HG03045 (cell line): ENCODE results near the gene NDUFB7.
"Not testable (repeated sequence)": the region's sequence is repeated elsewhere in the genome, so short reads cannot be mapped to it uniquely, and the experiment has no call there.

ENCODE experiments used
- ATAC-seq: cut with Tn5 transposase; IDR thresholded peaks from one replicate; pipeline ENCODE4 v1.9.1; 2021; ENCODE audit warnings: mild to moderate bottlenecking, moderate library complexity; ENCODE audit not compliant: unreplicated experiment

NDUFB7 gene

DNA sequence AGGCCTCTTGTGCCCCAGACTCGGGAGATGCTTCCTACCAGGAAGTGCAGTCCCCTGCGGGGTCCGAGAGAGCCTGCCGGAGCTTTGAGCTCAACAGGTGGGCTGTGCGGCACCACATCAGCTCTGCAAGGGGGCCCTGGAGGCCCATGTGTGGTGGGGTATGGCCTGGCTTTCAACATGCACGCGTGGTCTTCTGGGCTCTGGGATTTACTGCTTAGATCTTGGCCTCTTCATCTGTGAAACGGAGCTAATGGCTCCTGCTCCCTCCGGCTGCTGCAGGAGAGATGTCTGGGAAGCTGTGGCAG lies 18.0 kb downstream of the NDUFB7 start:
- no peak for ATAC-seq

DNA sequence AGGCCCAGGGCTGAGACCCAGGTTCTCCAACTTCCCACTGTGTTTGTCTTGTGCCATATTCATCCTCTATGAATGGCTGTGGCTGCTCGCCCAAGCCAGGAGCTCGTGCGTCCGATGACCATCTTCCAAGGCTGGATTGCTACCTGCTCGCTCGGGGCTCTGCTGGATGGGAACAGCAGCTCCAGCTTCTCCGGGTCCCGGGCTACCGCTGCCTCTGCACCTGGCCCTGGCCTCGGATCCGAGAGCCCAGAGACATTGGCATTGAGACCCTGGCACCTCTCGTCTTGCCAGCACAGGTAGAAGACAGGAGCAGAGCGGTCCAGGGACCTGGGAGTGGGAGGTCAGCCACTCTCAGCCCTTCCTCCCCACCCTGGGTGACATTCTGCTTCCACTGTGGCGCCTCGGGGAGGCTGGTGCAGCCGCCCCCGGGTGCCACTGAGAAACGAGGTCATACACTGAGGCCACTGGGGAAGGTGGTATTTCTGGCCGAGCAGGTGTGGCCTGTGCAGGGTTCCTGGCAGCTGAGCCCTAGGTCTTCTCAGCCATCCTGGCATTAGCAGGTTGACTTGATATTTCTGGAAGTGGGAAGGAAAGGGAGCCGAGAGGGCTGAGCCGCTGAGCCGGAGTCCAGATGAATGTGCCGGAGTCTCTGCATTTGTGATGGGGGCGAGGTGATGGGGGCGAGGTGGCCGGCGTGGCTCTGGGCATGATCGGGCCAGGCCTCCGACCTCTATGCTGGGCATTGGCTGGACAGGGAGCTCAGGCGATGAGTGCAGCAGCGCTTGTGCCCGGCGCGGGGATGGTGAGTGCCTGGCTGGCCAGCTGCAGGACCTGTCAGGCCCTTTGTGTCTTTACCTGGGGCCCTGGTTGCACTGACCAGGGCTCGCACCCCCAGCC lies 18.6 kb downstream of the NDUFB7 start:
- ATAC-seq, result no peak

DNA sequence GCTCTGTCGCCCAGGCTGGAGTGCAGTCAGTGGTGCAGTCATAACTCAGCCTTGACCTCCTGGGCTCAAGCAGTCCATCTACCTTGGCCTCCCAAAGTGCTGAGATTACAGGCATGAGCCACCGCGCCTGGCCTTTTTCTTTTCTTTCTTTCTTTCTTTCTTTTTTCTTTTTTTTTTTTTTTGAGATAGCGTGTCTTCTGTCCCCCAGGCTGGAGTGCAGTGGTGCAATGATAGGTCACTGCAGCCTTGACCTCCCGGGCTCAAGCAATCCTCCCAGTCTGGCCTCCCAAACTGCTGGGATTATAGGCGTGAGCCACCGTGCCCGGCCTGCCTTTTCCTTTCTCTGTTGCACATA lies 19.9 kb downstream of the NDUFB7 start:
- ATAC-seq, result not testable (repeated sequence)

DNA sequence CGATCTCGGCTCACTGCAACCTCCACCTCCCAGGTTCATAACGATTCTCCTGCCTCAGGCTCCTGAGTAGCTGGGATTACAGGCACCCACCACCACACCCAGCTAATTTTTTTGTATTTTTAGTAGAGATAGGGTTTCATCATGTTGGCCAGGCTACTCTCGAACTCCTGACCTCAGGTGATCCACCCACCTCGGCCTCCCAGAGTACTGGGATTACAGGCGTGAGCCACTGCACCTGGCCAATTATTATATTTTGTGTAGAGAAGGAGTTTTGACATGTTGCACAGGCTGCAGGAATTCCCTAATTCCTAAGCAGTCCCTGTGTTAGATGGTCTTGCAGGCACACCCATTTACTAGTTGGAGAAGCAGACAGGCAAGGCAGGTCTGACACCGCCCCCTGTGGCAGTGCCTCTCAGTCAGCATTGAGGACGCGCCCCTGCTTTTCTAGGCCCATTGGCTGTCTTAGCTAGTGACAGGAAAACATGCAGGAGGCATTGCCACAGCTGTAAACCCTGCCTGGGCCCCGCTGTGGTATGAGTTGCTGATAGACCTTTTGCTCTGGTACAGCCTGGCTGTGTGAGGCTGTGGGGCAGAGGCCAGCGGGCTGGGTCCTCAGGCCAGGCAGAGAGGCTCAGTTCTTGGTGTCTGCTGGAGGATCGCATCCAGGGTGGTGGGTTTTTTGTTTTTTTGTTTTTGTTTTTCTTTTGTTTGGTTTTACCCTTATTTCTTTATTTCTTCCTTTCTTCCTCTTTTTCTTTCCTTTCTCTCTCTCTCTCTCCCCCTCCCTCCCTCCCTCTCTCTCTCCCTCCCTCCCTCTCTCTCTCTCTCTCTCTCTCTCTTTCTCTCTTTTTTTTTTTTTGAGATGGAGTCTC lies 20.5 kb downstream of the NDUFB7 start:
- ATAC-seq, result not testable (repeated sequence)

DNA sequence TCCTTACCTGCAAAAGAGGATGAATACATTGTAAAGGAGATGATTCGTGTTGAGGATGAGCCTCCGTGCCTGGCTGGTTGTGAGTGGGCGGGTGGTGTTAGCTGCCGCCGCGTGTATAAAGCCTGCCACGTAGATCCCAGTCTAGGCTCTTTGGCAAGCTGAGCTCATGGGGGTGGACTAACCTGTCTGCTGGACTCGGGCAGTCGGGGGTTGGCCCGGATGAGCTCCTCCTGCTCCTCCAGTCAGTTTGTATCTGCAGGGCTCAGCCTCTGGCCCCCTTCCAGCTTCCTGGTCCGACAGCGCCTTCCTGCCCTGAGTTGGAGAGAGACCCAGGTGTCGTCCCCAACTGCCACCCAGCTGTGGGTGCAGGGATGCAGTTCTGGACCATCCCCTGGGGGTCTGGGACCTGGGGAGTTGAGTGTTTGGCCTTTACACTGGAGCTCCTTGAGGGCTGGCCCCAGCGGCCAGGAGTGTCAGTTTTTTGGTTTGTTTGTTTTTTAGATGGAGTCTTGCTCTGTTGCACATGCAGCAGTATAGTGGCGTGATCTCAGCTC lies 21.6 kb downstream of the NDUFB7 start:
- no peak for ATAC-seq

DNA sequence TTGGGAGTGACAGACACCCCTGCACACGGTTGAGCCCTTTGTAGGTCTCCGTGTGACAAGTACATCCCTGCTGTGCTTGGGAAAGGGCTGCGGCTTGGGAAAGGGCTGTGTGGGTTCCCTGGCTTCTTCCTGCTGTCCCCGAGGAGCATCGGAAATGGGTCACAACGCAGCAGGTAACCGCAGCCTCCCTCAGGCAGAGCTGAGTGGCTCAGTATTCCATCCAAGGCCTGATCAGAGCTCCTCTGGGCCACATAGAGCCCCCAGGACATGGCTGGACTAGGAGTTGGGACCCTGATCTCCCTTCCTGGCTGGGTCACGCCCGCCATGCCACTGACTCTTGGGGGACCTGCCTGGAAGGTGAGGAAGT lies 26.2 kb downstream of the NDUFB7 start:
- ATAC-seq, result no peak

DNA sequence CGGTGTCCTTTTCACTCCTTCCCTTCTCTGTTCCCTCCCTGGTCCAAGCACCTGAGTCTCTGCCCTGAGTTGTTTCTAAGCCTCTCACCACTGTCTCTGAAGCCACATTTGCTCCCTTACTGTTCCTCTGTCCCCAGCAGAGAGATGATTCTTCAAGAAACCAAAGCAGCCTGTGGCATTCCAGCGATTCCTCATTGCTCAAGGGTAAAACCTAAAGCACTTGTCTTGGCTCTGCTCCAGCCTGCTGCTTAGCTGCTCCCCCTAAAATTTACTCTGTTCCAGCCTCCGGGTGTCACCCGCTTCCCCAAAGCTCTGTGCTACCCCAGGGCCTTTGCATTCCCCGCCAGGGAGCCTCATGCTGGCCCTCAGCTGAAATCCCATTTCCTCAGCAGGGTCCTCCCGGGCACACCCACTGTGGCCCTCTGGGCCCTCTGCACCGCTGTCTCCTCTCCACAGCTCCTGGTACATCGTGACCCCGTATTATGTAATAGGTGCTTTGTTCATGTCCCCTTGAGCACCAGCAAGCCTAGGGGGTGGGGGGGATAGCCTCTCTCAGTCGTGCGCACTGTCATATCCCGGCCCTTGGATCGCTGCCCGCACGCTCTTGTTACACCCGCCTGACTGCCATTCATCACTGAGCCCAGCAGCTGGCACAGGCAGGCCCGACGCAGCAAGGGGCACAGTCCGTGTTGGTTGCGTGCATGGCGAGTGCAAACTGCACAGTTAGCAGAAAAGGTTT lies 26.7 kb downstream of the NDUFB7 start:
- no peak for ATAC-seq

DNA sequence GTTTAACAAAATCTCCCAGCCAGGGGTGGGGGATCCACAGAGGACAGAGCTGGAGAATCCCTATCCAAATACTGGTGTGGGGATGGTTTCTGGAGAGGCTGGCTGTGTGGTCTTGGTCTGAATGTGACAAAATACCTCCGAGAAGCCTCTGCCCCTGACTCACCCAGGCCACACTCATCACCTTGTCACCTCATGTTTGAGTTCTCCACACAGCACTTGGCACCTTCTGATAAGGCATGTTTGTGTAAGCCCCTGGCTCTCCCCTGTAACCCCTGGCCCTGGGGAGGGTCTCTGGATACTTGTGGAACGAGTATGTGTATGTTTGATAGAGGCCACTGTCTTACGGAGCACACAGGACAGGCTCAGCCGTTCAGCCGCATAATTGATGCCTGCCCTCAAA lies 27.8 kb downstream of the NDUFB7 start:
- no peak for ATAC-seq

DNA sequence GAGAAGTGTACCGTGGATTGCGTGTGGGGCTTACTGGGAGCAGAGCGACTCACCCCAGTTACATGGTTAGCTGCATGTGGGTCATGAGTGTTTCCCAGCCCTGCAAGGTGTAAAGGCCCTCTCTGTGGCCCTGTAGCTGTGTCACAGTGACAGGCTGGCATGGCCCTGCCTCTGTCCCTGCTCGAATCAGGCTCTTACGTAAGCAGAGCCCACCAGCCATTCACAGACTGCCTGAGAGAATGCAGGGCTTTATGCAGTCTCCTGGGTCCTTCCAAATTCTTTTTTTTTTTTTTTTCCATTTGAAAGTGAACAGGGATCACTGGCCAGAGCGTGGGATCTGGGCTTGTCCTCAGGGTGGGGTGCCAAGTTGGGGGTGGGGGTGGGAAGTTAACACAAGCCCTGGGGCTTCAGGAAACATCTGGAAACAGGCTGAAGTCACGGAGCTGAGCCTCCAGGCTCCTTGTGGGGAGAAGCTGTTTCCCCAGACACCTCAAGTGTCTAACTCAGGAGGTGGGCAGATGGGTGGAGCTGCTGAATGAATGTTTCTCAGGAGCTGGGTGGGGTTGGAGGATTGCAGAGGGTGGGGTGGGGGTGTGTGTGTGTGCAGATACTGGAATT lies 29.0 kb downstream of the NDUFB7 start:
- no peak for ATAC-seq

DNA sequence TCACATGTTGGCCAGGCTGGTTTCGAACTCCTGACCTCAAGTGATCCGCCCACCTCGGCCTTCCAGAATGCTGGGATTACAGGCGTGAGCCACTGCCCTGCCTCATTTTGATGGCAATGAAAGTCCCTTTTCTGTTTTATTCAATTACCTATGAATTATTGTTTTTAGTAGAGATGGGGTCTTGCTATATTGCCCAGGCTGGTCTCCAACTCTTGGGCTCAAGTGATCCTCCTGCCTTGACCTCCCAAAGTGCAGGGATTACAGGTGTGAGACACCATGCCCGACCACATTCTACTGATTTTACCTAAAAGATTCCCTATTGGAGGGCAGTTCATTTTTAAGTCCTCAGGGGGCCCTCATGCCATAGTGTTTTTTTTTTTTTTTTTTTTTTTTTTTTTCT lies 29.9 kb downstream of the NDUFB7 start:
- ATAC-seq, result not testable (repeated sequence)

DNA sequence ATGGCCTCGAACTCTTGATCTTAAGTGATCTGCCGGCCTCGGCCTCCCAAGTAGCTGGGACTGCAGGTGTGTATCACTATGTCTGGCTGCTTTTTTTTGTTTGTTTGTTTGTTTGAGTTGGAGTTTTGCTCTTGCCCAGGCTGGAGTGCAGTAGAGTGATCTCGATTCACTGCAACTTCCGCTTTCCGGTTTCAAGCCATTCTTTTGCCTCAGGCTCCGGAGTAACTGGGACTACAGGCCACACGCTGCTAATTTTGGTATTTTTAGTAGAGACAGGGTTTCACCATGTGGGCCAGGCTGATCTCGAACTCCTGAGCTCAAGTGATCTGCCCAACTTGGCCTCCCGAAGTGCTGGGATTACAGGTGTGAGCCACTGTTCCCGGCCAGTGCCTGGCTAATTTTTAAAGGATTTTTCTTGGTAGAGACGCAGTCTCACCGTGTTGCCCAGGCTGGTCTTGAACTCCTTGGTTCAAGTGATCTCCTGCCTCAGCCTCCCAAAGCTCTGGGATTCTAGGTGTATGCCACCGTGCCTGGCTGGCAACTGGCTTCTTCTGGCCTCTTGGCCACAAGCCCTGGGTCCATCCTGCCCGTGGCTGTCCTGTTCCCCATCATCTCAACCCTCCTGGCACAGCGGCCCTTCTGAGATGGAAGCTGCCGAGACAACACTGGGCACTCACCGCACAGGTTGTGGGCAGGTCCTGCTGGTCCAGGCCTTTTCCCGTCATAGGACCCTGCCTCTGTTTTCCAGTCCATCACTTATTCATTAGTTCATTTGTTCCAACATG lies 30.9 kb downstream of the NDUFB7 start:
- ATAC-seq, result no peak

DNA sequence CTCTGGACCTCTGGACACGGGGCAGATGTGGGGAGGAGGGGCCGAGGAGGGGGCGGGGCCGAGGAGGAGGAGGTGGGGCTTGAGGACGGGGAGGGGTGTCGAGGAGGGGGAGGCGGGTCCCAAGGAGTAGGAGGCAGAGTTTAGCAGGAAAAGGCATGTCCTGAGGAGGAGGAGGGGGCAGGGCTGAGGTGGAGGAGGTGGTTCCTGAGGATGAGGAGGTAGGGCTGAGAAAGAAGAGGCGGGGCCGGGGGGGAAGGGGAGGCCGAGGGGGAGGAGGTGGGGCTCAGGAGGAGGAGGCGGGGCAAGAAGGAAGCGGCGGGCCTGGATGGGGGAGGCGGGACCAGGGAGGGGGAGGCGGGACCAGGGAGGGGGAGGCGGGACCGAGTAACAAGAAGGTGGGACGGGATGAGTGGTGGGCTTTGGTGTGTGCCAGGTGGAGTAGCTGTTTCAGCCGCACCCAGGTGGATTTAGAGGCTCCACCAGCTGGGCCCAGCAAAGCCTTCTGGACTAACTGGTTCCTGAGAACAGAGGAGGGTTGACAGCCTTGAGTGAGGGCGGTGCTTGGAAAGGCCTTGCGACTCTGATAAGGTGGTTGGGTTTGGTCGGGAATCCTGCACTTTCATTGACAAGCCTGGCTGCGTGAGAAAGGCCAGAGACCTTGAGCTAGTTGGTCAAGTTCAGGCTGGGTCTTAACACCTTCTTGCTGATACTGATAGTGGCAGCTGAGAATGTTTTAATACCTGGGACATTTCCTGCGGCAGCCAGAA lies 34.8 kb downstream of the NDUFB7 start:
- no peak for ATAC-seq

DNA sequence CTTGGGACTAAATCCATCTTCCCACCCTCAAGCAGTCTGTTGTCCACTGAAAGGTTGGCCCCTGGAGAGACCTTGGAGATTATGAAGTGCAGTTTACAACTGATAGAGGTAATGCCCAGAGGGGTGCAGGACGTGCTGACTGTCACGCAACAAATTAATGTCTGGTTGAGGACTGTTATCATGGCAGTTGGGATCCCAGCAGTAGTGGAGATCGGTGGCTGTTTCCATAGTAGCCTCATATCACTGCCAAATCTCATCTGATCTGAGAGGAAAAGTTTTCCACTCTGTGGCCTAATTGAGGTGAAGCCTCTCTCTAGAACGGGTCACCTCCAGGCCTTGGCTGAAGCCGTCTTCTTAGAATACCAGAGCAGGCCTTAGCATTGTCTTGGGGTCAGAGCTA lies 38.4 kb downstream of the NDUFB7 start:
- no peak for ATAC-seq

DNA sequence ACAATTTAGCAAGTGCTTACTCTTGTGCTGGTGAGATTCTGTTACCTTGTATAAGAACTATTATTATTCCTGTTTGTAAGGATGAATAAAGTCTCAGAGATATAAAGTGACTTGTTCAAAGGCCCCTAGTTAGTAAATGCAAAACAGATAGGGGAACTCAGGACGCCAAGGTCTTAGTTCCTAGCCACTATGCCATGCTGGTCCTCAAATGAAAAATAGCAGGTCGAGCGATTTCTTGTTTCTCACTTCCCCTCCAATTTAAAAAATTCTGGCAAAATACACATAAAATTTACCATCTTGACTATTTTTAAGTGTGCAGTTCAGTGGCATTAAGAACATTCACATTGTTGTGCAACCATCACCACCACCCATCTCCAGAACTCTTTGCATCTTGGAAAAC lies 41.4 kb downstream of the NDUFB7 start:
- no peak for ATAC-seq

DNA sequence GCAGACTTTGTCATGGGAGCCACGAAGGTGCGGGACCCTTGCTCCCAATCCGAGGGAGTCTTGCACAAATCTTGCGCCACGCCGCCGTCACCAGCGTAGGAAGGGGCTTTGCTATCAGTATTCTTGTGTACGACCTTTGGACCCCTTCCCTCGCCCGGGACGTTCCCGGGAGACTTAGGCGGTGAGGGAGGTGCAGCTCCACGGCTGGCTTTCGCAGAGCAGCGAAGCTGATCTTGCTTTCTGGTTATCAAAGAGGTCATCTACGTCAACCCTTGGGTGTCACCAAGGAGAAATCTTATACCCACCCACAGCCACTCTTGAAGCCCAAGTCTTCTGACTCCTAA lies 41.9 kb downstream of the NDUFB7 start:
- no peak for ATAC-seq

DNA sequence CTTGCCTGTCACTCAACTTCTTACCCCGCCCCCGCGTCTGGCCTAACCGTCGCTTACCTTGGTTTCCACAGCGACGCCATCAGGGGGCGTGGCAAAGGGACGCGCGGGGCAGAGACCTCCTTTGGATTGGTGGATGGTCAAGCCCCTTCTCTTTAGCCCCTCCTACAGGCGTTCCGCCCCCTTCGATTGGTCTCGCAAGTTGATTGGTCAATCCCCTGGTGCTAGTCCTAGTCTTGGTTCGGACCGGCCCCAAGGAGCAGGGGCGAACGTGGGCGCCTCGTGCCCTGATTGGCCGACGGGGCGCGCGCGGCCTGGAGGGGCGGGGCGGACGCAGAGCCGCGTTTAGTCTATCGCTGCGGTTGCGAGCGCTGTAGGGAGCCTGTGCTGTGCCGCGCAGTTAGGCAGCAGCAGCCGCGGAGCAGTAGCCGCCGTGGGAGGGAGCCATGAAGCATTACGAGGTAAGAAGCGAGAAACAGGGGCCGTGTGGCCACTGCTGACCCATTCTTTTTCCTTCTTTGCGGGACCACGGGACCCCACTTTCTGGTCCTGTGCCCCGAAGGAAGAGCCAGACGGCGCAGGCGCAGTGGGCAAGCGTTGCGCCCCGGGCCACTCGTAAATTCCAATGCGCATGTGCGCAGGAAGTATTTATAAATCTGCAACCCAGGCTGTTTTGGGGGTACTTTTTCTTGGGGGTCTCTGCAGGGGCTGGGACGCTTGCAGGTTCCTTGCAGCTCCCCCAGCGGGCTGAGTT lies 42.4 kb downstream of the NDUFB7 start, which contains the start of gene TECR:
Gene TECR (plus strand): TSS at position 341 of the 751 bp plus-strand sequence. CDS start 103 bp downstream, at position 444.
- ATAC-seq, result peak; percentile 96

DNA sequence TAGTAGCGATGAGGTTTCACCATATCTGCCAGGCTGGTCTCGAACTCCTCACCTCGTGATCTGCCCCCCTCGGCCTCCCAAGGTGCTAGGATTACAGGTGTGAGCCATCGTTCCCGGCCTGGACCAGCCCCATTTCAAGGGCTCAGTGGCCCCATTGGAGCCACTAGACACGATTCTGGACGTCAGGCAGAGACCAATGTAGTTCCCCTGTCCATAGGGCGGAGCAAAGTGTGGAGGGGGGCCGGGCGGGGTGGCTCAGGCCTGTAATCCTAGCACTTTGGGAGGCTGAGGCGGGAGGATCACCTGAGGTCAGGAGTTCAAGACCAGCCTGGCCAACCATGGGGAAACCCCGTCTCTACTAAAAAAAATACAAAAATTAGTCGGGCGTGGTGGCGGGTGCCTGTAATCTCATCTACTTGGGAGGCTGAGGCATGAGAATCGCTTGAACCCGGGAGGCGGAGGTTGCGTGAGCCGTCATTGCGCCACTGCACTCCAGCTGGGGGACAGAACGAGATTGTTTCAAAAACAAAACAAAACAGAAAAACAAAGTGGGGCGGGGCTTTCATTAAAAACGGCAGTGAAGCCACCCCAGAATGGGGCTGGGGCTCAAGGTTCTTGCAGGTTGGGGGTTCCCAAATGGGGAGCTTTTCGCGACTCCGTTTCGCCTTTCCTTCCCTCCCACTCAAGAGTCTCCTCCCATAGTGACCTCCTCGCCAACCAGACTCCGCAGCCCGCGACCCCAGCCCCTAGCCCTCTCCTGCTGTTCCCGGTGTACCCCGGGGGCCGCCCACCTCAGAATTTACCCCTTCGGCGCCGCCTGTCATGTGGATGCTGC lies 43.2 kb downstream of the NDUFB7 start:
- no peak for ATAC-seq

DNA sequence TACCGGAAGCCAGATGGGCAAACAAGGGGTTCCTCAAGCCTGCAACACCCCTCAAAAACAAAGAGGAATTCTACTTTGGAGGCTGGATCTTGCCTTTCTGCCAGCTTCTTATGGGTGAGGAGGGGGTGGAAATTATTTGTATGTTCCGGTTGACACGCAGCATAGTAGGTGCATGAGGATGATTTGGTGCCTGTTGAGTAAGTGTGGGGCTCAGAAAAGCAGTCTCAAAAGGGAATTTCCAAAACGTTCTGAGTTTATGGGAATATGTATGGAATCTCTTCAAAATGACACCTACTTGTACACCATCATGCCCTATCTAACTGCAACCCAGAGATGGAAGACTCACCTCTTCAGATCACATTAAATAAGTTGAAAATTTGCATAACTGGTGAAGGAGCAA lies 45.4 kb downstream of the NDUFB7 start:
- ATAC-seq, result no peak
